GDM1 (cell line): ENCODE measurements around the gene PDLIM7.

Source experiments
- DNase-seq: peaks from one replicate; lab custom pipeline; 2025; lab: John Stamatoyannopoulos, UW

The PDLIM7 gene

DNA sequence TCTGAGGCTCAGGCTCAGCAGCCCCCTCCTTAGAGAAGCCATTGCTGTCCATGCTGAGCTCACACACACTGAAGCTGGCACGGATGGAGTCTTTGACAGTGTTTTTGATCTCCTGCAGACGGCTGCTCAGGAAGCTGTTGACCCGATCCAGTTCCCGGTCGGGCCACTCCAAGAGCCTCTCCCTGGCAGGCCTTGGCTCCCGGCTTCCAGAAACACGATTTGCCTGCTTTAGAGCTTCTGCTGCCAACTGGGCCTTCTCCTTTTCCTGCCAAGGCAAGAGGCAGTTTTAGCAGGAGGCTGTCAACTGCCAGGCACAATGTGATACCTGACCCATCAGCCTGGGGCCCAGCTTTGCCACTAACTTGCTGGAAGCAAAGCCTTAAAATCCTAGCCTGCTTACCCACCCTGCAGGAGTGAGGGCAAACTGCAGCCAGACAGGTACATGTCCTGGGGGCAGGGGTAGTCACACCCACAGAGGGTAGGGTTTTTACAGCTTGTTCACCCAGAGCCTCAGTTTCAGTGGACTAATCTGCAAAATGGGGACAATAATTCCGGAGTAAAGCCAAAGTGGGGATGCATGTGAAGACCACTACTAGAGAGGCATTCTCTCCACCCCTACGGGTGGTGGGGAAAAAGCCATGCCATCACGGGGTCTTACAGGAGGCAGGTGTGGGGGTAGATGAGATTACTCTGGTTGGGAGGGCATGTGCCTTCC is 27.7 kb upstream of the PDLIM7 start:
- no peak for DNase-seq

DNA sequence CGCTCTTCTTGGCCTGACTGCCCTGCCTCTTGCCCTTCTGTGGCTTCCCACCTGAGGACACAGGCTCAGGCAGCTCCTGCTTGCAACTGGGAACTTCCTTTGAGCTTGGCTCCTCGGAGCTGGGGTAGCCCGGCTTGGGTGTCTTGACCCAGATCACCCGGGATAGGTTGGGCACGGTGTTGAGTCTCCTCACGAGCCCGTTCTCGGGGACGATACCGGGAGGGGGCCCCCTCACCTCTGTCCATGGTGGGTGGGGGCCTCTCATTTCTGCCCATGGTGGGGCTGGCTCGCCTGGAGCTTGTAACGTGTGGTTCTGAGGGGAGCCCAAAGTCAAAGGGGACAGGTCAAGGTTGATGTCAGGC is 27.1 kb upstream of the PDLIM7 start:
- DNase-seq: no peak

DNA sequence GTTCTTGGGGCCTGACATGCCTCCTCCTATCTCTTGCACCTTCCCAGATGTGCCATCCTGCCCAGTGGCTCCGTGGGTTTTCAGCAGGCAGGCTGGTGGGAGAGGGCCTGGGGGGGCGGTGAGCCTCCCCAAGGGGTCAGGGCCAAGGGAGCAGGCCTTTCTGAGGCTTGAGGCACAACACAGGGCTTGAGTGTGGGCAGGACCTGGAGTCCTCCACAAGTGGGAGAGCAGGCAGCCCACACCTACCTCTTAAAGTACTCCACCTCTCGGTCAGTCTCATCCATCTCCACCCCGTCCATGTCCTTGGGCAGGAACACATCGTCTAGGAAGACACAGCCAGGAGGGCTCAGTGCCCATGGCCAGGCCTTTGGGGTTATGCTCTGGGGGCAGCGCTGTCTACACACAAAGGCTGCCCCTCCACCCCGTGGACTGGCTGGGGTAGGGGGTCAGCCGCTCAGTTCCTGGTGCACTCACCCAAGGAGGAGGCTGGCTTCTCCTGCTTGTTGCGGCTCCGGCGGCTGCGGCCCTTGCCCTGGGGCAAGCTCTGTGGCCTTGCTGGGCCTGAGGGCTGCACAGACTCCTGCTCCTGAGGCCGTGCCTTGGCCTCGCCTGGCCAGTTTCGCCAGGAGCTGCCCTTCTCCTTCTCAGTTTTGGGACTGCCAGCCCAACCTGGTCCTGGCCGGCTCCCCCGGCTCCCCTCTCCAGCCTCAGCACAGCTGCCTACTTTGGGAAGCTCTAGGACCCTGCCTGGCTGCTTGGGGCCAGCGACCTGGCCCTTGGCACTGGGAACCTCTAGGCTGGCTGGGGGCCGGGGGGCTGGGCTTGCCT is 26.5 kb upstream of the PDLIM7 start:
- no peak for DNase-seq

DNA sequence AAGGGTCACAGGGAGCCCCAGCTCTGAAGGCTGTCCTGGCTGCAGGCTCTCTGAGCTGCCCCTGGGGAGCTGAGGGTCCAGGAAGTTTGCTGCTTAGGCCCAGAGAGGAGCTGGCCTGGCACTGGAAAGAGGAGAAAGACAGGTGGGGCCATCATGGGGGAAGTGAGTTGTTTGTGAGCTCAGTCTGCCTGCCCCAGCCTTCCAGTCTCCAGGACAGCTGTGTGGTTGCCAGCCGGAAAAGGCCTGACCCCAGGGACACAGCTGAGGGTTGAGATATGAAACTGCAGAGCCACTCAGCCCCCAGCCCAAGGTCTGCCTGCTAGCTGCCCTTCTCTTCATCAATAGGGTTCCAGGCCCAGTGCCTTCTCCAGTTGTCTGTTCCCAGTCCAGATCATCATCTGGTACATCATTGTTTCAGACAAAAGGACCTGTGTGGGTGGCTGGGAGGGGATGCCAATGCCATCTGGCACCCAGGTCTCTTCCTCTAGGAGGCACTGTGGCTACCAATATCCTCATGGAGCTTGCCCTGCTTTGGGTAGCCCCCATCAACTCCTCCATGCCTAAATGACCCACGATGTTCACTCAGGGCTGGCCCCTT is 23.6 kb upstream of the PDLIM7 start:
- no peak for DNase-seq

DNA sequence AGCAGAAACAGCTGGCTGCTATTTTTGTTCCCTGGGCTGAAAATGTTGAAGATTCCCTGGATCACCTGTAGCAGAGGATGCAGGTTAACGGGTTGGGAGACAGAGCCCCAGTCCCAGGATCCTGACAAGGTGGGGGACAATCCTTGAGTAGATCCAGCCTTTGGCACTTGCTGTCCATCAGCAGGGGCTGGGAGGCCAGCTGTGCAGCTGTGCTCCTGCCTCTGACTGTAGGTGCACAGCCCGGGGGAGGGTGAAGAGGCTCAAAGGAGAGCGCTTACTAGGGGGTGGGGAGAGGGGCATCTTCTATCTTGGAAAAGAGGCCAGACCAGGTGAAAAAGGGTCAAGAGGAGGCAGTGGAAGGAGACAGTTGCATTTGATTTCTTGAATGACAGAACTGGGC is 22.9 kb upstream of the PDLIM7 start:
- no peak for DNase-seq

DNA sequence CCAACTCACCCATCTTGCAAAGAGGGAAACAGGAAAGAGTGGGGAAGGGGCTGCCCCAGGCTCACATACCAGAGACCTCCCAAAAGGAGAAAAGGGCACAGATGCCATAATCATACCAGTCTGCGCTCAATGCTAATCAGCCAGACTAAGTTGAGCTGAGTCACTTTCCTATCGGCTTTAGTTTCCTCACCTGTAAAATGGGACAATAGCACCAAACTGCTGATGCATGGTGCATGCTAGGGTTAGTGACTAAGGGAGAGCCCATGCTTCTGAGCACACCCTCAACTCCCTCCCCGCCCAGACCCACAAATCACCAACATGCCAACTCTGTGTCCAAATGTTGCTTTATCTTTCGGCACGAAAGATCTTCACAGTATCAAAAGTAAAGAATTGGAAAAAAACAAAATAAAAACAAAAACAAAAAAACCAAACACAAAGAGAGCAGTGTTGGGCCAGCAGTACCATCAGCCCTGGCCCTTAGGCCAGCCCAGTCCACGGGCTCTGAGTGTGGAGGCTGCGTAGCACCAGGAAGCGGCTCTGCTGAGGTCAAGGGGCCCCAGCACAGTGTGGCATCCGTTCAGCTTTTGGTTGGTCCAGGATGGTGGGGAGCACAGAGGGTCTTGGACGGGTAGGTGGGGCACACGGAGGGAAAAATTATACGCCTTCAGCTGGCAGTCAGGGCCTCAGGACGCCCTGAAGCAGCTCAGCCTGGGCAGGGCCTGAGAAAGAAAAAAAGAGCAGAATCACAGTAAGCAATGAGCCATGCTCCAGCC is 22.2 kb upstream of the PDLIM7 start:
- no peak for DNase-seq

DNA sequence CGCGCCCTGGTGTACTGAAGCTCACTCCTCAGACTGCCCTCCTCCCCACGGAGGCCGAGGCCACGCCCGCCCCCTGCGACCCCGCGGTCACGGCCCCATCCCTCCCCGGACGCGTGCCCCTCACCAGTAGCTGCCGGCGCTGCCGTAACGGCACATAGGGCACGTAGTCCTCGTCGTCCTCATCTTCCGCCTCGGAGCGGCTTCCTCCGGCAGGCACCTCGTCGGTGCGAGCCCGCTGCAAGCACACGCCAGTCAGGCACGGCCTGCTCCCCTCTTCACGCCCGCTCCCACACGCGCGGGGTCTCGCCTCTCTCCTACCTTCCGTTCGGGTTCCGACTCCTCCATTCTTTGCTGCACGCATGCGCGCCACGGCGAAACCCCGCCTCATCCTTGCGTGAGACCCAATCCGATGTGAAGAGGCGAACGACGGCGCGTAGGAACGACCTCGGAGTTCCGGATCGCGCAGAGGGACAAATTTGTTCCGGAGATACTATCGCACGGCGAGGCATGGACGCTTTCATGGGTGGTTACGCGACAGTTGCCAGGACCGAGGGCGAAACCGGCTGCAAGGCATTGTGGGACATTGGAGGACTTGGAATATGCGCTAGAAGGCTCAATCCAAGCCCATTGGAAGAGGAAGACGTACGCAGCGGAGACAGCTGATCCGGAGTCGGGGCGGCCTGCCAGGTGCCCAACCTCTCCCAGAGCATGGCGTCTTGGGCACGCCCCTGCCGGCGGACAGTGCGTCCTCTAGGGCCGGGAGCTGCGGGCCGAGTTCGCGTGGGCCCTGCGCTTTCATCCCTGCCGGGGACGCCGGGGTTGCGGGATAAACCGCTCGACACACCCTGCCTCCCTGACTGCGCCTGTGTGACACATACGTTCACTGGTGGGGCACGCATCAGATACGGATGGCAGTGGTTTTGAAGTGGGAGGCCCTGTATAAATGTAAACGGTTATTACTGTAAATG is 19.5 kb upstream of the PDLIM7 start, which contains the start of gene DDX41:
Gene DDX41, minus strand, starts transcription at position 361 of the 968 bp plus-strand sequence. Its CDS starts 16 bp downstream, at position 345.
- DNase-seq: peak; percentile 97

DNA sequence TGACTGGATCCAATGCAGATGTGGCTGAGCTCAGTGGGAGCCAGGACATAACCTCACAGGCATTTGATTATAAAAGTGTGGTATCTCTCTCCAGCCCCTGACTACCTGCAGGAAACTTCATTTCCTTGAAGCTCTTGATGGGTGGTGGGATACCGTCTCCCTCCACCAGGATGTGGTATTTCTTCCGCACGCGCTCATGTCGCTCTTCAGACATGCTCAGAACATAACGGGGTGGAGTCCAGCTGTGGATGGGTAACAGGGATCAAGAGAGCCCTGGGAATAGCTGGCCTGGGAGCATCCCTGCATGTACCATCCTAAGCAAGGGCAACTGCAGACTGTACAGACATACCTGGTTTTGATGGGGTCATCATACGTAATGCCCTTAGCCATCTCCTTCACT is 18.2 kb upstream of the PDLIM7 start:
- no peak for DNase-seq

DNA sequence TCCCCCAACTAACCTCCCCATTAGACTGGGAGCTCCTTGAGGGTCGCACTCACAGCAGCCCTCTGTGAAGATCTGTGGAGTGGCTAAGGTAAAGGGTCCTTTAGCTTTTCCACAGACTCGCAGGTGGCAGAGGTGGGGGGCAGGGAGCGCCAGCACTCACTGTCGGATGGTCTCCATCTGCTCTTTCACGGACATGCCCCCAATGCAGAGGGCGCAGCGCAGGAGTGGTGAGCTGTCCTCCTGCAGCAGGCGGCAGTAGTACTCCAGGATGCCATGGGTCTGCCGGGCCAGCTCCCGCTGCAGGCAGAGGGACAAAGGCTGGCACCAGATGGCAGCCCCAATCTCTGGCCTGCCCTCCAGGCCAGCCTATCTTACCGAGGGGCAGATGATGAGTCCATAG is 17.1 kb upstream of the PDLIM7 start:
- DNase-seq: no peak

DNA sequence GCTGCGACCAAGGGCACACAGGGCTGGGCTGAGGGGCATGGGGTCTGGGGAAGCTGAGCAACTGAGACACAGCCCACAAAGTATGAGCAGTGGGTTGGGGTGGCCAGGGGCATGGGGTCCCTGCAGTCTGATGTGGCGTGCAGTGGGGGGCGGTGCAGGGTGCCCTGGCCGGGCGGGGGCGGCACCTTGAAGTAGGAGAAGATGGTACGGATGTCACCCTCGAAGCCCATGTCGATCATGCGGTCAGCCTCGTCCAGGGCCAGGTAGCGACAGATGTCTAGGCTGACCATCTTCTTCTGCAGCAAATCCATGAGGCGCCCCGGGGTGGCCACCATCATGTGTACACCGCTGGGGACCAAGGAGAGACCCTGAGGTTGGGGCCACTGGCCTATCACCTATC is 16.1 kb upstream of the PDLIM7 start:
- DNase-seq: no peak

DNA sequence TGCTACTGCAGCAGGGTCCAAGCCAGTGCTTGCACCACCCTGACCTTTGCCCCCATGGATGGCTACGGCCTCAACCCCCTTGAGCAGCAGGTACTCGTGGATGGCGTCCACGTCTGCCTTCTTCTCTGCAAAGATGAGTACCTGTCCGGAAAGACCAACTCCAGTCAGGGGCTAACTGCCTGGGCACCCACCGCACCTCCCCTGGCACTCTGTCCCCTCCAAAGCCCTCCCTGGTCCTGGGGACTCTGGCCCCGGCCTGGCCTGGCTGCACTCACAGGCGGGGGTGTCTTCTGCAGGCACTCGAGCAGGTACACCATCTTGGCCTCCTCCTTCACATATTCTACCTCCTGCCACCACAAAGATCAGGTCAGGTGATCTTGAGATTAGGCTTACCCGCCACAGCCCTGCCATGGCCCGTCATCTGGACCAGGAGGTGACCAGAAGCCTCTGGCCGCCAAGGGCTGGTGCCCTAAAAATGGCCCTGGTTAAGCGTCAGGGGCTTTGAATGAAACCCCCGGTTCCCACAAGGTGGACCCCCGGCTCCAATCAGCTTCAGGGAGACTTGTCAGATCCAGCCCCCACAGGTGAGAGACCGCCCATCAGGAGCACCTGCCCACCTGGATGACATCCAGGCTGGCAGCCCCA is 15.5 kb upstream of the PDLIM7 start:
- no peak for DNase-seq

DNA sequence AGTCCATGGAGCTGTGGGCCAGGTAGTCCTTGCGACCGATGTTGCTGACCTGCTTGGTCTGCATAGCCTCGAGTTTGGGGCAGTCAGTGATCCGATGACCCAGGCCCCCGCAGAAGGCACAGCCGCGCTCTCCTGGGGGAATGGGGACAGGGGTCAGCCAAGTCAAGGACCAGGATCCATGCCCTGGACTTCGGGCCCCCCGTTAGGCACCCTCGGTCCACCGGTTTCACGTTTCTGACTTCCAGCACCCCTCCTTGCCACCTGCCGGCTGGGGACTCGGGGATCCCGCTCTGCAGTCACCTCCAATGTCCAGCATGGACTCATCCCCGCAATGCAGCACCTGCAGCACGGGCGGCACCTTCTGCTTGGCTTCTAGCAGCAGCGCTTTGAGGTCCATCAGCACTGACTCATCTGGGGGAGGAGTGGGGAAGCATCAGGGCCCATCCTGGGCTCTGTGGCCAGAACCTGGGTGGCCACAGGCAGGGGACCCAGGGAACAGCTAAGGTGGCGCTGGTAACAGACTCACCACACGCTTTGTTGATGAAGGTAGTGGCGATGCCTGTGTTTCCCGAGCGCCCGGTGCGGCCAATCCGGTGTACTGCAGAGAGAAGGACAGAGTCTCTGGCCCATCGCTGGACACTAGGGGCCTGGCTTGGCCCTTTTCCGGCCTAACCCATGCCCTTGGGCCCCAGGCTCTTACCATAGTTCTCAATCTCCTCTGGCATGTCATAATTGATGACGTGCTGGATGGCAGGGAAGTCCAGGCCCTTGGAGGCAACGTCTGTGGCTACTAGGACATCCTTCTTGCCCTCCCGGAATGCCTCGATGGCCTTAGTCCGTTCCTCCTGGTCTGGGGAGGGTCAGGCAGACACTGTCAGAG is 14.6 kb upstream of the PDLIM7 start:
- DNase-seq: no peak

DNA sequence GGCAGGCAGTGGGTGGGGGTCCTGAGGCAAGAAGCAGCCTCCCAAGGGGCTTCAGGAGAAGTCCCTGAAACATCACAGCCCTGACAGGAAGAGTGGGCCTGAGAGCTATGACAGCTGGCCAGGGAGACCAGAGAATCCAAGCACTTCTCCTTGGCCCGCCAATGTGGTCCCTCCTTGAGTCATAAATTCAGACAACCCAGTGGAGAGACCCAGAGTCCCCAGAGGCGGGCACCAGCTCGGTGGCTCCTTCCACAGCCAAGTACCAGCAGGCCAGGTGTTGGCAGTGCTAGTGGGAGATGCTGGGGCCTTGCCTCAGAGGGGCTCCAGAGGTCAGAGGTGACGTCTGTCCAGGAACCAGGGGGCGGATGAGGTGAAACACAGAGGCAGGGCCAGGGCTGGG is 13.8 kb upstream of the PDLIM7 start:
- no peak for DNase-seq

DNA sequence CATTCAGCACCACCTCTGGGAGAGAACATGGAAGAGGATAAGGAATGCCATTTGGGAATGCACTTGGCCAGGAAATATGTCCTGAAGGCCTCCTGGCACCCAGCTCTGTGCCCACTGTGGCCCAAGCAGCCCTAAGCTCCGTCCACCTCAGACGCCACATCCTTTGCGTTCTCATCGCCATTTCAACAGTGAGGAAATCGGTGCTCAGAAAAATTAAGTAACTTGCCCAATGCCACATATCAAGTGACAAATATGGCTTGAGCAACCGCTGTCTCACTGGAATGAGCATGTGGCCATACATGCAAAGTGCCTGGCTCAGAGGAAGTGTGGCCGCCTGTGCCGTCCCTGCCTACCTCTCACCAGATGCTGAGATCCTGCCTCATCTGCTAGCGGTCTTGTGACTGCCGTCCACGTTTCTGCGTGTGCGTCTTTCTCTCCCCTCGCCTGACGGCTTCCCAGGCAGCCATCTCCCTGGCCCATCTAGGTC is 13.2 kb upstream of the PDLIM7 start:
- no peak for DNase-seq

DNA sequence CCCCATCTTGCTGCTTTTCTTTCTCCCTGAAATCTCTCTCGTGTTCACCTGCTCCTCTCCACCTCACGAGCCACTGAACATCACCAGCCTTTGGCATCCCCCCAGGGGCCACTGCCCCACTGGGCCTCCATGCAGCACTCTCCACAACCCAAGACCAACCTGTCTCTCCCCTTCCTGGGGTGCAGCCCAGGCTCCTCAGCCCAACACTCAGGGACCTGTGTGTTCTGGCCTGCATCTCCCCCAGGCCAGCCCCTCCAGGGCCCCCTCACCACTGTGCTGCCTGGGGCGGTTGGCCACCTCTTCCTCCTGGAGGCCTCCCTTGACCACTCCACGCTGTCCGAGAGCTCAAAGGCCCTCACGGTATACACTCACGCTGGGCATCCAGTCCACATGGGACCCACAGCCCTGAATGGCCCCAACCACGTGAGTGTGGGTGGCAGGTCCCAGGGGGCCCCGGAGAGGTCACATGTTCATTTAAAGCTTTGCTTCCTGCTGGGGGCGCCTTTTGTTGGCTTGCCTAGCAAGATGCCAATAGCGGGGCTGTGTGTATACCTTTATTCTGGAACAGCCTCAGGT is 12.7 kb upstream of the PDLIM7 start:
- DNase-seq: no peak

DNA sequence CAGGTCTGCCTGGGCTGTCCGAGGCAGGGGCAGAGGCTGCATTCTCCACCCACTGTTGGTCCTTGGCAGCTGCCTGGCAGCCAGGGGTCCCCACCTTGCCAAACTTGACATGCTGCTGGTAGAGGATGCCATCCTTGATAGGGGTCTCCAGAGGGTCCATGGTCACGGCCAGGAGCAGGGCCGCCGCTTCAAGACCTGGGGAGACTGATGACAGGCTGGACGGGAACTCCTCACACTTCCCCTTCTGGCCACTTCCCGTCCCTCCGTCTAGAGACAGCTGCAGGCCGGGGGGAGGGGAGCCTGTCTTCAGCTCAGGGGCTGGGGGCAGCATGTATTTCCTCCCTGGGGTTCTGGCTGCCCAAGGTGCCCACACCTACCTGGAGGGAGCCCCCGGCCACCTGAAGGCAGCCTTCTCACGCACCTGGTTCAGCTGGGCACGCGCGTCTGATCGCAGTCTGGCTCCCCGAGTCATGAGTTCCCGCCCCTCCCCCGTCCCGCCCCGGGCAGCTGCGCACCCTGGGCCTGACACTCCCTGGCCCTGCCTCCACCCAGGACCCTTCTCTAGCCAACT is 12.1 kb upstream of the PDLIM7 start, which contains the start of gene DOK3:
Gene DOK3, minus strand, starts transcription at position 446 of the 571 bp plus-strand sequence. Its CDS starts 286 bp downstream, at position 160.
- no peak for DNase-seq

DNA sequence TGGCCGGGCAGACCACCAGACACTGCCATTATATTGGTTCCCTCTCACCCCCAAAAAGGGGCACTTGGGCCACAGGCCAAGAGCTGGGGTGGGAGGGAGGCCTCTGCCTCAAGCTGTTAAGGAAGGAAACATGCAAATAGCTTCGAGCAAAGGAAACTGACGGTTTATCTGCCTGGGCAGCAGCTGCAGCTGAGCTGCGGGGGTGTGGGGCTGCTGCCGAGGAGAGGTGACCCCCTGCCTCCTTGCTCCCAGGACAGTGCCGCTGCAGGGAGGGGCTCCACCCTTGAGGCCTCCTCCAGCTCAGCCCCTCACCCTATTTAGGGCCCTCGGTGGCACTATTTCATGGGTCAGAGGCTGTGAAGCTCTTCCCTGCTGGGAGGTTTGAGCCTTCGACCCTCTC is 11.4 kb upstream of the PDLIM7 start:
- peak; percentile 79 for DNase-seq

DNA sequence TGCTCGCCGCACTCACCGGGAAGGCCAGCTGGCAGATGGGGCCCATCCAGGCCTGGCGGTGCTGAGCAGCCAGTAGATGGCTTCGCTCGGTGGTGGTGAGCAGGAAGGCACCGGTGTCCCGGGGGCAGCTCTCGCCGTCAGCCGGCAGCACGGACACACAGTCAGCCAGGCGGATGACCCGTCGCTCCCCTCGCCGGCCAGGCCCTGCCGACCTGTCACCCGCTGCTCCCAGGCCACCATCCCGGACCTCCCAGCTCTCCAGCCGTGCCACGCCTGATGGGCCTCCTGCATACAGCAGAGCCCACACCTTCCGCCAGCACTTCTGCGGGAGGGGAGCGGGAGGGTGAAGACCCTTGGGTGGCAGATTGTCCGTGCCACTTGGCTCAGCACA is 10.8 kb upstream of the PDLIM7 start:
- DNase-seq: no peak
